ENCODE data around the gene AGO4.

AGO4 gene

GRCh38 chr1:35807614-35808449 lies at the start of gene AGO4:
TSS of gene AGO4 (plus strand) at chr1:35808016. CDS start at chr1:35808417, 401 bp downstream.
- POLR2A ChIA-PET: no interaction called here
- no peak for TF ChIP-seq CTCF (IDR thresholded peaks at IDR 0.05; ENCODE audit: control extremely low read depth, extremely low read depth, low read depth, missing control alignments)
- CTCF ChIA-PET: no interaction called here
- DNase-seq (ENCODE audit: extremely low spot score): peak; percentile 67

- POLR2A ChIA-PET: no interaction called here
- DNase-seq (ENCODE audit: extremely low spot score): no peak
- CTCF ChIA-PET: no interaction called here
- no peak for TF ChIP-seq CTCF (IDR thresholded peaks at IDR 0.05; ENCODE audit: control extremely low read depth, extremely low read depth, low read depth, missing control alignments)
These were observed 45.7 kb upstream of the AGO4 start for GRCh38 chr1:35762141-35762540.

- no peak for DNase-seq (ENCODE audit: extremely low spot score)
- CTCF ChIA-PET: interaction anchor here (1.4 to 2.9 kb wide), 3 partner anchors 9 to 48 kb away, joined by 4 to 8 read pairs (median 6); no protein-coding TSS in a partner anchor
- POLR2A ChIA-PET: no interaction called here
- no peak for TF ChIP-seq CTCF (IDR thresholded peaks at IDR 0.05; ENCODE audit: control extremely low read depth, extremely low read depth, low read depth, missing control alignments)
These were observed 44.6 kb upstream of the AGO4 start for GRCh38 chr1:35763201-35763600.

- no peak for TF ChIP-seq CTCF (IDR thresholded peaks at IDR 0.05; ENCODE audit: control extremely low read depth, extremely low read depth, low read depth, missing control alignments)
- DNase-seq (ENCODE audit: extremely low spot score): no peak
- ChIA-PET POLR2A (no interaction called here), CTCF (interaction anchor here (1.4 to 2.9 kb wide), 3 partner anchors 8 to 49 kb away, joined by 4 to 8 read pairs (median 6); no protein-coding TSS in a partner anchor)
These were observed 43.5 kb upstream of the AGO4 start for GRCh38 chr1:35764283-35764682.

- CTCF ChIA-PET: interaction anchor here (0.9 to 10.6 kb wide), 17 partner anchors 10 to 916 kb away, joined by 3 to 93 read pairs (median 5); no protein-coding TSS in a partner anchor
- POLR2A ChIA-PET: interaction anchor here (0.5 to 1.5 kb wide), 3 partner anchors 12 to 482 kb away, joined by 3 to 11 read pairs (median 6); no protein-coding TSS in a partner anchor
These were observed 39.2 kb upstream of the AGO4 start for GRCh38 chr1:35768350-35769187.

More at GRCh38 chr1:35768350-35769187, 39.2 kb upstream of the AGO4 start:
- peak; percentile 23 for DNase-seq (ENCODE audit: extremely low spot score)
- no peak for TF ChIP-seq CTCF (IDR thresholded peaks at IDR 0.05; ENCODE audit: control extremely low read depth, extremely low read depth, low read depth, missing control alignments)

Measured in GM10248 (cell line).